ENCODE data around the gene PACSIN3.
"Not testable (repeated sequence)": the region's sequence is repeated elsewhere in the genome, so short reads cannot be mapped to it uniquely, and the experiment has no call there.

The PACSIN3 gene

DNA sequence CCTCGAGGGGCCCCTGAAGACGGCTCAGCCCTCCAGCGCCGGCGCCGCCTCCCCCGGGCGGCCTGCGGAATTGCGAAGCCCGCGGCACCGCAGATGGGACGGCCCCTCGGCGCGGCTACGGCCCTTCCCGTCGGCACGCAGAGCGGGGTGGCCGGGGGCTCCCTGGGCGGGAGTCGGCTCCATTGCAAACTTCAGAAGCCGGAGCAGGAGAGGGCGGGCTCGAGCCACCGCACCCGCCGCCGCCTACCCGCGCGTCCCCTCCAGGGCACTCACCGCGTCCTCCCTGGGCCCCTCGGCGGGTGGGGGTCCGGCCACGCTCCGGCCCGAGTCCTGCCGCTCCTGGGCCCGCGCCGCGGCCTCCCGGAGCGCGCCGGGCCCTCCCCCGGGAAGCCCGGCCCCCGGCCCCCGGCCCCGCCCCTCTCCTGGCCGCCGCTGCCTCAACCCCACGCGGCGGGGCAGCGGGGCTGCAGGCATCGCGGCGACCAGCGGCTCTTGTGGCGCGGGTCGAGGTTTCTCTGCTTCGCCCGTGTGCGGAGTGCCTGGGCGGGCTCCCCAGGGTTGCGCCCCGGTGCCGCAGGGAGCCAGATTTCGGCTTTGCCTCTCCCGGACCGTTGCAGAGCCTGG, at the start of gene PACSIN3:
PACSIN3 (minus strand) TSS at position 359 of the 624 bp plus-strand sequence. CDS start 3,707 bp downstream, outside the sequence.
- DNase-seq (ENCODE audit: low read depth in 2 of 3, low spot score in 1 of 3) = peak in 1 of 3 donors; percentile 42

DNA sequence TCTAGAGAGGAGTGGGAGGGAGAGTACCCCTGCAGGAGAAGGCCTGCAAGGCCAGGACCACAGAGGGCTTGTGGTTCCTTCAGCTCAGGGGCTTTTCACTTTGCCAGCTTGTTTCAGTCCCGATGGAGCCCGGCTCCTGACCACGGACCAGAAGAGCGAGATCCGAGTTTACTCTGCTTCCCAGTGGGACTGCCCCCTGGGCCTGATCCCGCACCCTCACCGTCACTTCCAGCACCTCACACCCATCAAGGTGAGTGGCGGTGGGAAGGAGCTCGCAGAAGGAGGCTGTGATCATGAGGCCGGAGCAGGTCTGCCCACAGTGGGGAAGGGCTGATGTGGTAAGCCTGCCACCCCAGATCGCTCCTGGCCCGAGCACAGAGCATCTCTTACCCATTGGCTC, 48.9 kb upstream of the PACSIN3 start:
- no peak for DNase-seq (ENCODE audit: low read depth in 2 of 3, low spot score in 1 of 3)

DNA sequence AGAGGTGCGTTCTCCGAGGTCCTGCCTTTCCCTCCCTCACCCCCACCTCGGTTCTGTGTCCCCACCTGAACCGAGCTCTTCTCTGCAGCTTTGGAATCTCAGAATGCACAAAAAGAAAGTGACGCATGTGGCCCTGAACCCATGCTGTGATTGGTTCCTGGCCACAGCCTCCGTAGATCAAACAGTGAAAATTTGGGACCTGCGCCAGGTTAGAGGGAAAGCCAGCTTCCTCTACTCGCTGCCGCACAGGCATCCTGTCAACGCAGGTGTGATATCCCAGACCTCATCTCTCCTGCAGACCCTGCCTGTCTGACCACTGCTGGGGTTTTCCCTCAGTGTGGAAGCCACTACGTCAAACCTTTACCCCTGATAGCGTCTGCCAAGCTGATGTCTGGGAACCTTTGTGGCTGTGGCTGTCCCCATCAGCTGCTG, 48.5 kb upstream of the PACSIN3 start:
- DNase-seq (ENCODE audit: low read depth in 2 of 3, low spot score in 1 of 3) = no peak

DNA sequence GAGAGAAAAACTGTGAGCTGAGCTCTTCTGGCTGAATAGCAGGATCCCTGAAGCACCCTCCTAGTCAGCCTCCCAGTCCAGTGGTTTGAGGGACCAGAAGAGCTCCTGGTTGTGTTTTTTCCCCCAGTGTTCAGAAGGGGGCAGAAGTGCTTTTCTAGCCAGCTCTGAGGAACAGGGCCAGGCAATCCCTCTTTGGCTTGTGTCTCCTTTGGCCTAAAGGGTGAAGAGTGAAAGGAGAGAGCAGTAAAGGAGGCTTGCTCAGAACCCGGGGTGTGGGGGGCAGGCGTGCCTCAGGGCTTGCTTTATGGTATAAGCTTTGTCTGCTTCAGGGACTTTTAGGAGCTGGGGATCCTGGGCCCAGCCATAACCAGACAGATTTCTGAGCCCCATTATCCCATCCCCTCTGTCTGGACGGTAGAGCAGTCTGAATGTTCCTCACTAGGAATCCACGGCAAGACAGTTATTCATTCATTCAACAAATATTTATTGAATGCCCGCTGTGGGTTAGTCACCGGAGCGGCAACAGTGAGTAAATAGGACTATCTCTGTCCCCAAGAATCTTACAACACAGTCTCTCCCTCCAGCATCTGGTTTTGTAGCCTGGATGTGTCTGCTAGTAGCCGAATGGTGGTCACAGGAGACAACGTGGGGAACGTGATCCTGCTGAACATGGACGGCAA, 47.9 kb upstream of the PACSIN3 start:
- DNase-seq (ENCODE audit: low read depth in 2 of 3, low spot score in 1 of 3) = no peak

DNA sequence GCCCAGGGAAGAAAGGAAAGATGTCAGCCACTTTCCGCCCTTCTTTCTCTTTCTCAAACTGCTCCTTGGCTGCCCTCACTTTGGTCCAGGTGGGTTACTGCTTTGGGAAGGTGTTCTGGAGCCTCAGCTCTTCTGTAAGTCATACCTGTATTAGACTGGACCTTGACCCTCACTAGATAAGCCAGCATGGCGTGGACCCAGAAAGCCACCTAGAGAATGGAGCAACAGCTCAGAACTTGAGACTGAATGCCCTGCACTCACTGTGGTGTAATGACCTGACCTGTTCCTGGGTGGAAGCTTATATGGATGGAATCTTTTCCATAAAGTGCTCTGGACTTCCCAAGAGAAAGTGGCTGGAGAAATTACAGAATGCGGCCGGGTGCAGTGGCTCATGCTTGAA, 46.8 kb upstream of the PACSIN3 start:
- DNase-seq (ENCODE audit: low read depth in 2 of 3, low spot score in 1 of 3) = no peak

DNA sequence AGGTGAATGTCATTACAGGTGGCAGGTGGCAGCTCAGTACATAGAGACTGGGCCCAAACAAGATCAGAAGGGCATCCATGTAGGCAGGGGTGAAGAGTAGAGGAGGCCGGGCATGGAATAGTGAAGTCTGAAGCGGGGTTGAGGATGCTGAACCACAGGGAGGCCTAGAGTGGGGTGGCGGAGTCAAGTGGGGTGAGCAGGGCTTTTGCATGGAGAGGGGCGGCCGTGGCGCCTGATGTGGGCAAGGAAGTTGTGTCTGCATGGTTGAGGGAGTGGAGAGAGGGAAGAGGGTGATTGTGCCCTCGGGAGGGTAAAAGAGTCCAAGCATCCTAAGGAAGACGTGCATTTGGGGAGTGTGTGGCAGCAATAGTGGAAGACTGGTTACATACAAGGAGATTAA, 42.9 kb upstream of the PACSIN3 start:
- no peak for DNase-seq (ENCODE audit: low read depth in 2 of 3, low spot score in 1 of 3)

DNA sequence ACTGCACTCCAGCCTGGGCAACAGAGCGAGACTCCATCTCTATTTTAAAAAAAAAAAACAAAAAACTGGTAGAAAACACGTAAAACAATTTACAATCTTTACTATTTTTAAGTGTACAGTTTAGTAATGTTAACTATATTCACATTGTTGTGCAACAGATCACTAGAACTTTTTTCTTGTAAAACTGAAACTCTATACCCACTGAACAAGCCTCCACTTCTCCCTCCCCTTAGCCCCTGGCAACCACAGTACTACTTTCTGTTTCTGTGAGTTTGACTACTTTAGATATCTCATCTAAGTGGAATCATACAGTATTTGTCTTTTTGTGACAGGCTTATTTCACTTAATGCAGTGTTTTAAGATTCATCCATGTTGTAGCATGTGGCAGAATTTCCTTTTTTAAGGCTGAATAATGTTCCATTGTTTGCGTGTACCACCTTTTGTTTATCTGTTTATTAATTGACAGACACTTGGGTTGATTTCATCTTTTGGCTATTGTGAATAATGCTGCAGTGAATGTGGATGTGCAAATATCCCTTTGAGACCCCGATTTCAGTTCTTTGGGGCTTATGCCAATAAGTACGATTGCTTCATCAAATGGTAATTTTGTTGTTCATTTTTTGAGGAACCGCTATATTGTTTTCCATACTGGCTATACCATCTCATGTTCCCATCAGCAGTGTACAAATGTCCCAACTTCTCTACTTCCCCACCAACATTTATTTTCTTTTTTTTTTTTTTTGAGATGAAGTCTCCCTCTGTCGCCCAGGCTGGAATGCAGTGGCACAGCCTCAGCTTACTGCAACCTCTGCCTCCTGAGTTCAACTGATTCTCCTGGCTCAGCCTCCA, 39.5 kb upstream of the PACSIN3 start:
- DNase-seq (ENCODE audit: low read depth in 2 of 3, low spot score in 1 of 3) = no peak

DNA sequence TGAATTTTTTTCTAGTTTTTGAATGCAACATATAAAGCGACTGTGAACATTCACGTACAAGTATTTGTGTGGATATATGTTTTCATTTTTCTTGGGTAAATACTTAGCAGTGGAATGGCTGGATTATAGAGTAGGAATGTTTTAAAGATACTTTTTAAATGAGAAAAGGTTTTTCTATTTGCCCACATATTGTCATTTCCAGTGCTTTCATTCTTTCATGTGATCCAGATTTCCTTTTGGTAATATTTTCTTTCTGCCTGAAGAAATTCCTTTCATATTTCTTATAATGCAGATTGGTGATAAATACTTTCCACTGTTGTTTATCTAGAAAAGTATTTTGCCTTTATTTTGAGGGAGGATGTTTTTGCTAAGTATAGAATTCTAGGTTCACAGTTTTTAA, 36.5 kb upstream of the PACSIN3 start:
- DNase-seq (ENCODE audit: low read depth in 2 of 3, low spot score in 1 of 3) = no peak

DNA sequence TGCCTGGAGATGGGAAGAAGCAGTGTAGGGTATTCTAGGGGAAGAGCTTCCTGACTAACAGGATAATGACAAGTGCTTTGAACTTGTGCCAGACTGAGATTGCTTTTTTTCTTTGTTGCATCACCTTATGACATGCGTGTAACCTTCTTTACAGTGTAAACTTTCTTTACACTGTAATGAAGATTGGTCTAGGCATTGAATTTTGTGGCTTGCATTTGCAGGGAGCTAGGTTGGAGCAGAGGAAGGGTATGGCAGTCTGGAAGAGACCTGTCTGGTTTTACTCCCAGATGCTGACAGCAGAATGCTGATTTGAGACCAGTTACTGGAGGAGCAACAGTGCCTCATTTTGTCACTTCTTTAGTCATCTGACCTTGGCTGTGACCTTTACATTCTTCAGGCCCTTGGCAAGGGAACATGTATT, 34.2 kb upstream of the PACSIN3 start:
- DNase-seq (ENCODE audit: low read depth in 2 of 3, low spot score in 1 of 3) = no peak

DNA sequence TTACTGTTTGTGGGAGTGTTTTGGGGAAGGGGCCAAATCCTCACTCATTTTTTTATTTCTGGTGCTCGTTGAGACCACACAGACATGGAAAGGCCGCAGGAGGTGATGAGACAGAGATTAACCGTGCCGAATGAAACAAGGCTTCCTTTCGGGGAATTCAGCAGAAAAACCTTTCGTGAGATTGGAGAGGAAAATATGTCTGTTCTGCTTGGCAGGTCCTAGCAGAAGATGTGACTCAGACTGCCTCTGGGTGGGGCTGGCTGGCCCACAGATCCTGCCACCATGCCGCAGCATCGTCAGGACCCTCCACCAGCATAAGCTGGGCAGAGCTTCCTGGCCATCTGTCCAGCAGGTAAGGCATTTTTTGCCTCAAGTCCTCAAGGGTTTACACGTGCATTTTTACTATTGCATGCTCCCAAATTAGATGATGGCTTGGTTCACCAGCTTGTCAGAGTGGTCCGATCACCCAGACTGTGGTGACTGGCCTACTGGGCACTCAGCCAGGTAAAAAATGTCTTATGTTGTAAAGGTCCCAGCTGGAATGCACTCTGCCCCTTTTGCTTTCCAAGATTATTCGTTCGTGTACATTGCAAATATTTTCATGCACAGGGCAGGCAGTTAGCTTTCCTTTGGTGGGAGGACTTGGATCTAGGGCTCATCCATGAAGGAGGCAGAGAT, 30.0 kb upstream of the PACSIN3 start:
- peak; percentile 54 to 65 (median 58) for DNase-seq (ENCODE audit: low read depth in 2 of 3, low spot score in 1 of 3)

DNA sequence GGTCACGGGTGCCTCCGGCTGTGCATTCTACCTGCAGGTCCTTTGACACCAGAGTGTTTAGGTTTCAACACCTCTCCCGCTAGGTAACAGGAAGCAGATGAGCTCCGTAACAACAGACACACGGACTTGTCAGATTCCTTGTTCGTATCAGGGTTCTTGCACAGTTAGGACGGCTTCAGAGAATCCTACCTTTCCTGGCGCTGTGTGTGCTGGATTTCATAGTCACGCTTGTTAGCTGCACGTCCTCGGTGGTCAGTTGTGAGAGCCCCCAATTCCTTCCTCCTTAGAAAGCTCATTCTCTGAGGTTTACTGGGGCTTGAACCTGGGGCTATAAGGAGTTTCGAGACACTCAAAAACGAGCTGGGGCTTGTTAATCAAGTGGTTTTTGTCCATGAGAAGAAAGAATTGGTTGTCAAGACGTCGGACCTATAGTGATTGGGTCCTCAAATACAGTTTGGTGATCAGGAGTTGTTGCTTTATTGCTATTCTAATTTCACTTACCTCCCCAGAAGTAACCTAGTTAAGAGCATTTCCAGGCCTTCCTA, 29.2 kb upstream of the PACSIN3 start:
- DNase-seq (ENCODE audit: low read depth in 2 of 3, low spot score in 1 of 3) = no peak

DNA sequence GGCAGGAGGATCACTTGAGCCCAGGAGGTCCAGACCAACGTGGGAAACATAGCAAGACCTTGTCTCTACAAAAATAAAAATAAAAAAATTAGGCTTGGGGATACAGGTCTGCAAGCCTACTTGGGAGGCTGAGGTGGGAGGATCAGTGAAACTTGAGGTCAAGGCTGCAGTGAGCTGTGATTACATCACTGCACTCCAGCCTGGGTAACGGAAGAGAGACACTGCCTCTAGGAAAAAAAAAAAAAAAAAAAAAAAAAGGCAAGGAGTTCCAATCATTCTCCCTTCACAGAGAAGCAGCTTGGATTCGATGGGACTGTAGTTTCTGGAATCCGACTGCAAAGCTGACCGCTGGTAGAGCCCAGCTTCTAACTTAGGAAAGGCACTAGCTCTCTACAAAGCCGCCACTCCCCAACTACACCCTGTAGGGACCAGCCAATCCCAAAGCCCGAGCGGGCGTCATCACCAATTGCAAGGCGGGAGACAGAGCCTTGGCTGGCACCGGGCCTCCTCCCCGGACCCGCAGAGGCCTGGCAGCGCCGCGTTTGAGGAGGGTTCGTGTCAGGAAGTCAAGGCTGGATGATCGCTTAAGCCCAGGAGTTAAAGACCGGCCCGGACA, 27.8 kb upstream of the PACSIN3 start:
- DNase-seq (ENCODE audit: low read depth in 2 of 3, low spot score in 1 of 3) = peak; percentile 74 to 85 (median 81)

DNA sequence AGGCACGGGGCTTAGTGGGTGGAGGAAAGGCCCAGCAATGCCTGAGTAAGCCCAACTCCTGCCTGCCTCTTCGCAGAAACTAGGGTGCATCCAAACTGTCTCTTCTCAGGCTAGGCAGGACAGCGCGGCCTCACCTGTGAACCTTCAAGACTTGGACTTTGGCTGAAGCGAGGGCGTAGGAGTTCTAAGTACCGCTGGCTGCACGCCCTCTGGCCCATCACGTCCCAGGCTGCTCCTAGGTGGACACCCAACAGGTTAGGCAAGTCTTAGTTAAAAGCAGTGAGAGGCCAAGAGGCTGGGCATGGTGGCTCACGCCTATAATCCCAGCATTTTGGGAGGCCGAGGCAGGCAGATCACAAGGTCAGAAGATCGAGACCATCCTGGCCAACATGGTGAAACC, 26.7 kb upstream of the PACSIN3 start:
- DNase-seq (ENCODE audit: low read depth in 2 of 3, low spot score in 1 of 3) = no peak

DNA sequence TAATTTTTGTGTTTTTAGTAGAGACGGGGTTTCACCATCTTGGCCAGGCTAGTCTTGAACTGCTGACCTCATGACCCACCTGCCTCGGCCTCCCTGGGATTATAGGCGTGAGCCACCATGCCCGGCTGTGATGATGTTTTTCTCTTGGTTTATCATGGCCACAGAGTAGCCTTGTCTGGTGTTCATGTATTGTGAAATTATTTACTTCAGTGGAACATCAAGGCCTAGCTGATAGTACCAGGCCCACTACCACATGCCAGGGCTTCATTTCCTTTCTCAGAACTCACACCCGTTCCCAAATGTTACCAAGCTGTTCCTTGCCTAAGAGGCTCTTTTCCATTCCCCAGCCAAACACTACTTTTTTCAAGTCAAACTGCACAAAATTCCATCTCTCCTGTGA, 22.4 kb upstream of the PACSIN3 start:
- no peak for DNase-seq (ENCODE audit: low read depth in 2 of 3, low spot score in 1 of 3)

DNA sequence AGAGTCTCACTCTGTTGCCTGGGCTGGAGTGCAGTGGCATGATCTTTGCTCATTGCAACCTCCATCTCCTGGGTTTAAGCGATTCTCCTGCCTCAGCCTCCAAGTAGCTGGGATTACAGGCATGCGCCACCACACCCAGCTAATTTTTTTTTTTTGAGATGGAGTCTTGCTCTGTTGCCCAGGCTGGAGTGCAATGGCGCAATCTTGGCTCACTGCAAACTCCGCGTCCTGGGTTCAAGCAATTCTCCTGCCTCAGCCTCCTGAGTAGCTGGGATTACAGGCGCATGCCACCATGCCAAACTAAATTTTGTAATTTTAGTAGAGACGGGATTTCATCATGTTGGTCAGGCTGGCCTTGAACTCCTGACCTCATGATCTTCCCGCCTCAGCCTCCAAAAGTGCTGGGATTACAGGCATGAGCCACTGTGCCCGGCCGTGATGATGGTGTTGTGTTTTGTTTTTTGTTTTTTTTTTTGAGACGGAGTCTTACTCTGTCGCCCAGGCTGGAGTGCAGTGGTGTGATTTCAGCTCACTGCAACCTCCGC, 21.8 kb upstream of the PACSIN3 start:
- DNase-seq (ENCODE audit: low read depth in 2 of 3, low spot score in 1 of 3) = not testable (repeated sequence)

DNA sequence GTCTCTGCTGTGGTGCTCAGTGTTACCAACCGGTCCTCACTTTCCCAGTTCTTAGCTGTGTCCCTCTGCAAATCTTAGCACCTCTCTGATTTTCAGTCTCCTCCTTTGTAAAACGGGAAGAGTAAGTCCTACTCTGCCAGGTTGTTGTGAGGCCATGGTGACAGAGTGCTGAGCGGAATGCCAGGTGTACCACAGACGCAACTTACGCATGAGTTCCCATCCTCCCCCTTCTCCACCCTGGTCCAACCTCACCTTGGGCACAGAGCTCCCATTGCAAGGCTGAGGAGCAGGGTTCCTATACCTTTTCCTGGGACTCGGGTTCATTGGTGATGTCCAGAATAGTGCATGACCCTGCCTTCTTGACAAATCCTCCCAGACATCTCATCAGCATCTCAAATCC, 21.2 kb upstream of the PACSIN3 start:
- no peak for DNase-seq (ENCODE audit: low read depth in 2 of 3, low spot score in 1 of 3)

DNA sequence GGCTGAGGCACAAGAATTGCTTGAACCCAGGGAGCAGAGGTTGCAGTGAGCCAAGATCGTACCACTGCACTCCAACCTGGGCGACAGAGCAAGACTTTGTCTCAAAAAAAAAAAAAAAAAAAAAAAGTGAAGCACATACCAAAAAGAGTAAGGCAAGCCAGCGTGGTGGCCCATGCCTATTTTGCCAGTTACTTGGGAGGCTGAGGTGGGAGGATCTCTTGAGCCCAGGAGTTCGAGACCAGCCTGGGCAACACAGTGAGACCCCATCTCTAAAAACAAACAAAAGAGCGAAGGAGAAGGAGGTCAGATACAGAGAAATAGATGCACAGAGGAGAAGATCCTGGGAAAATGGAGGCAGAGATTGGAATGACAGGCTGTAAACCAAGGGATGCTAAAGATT, 20.3 kb upstream of the PACSIN3 start:
- not testable (repeated sequence) for DNase-seq (ENCODE audit: low read depth in 2 of 3, low spot score in 1 of 3)

DNA sequence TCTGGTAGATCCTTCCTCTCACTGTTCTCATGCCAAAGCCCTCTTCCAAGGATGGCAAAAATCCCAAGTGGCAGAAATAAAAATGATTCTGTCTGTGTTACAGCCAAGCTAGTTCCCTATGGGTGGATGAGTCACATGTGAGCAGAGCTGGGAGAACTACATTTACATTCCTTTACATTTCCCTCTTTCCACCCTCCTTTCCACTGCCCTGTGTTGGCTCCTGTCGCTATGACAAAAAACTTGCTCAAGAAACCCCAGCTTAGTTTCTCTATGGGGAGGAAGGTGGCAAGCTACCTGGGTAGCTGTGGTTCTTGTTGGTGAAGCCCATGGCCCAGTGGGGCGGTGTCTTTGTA, 18.4 kb upstream of the PACSIN3 start:
- DNase-seq (ENCODE audit: low read depth in 2 of 3, low spot score in 1 of 3) = no peak

DNA sequence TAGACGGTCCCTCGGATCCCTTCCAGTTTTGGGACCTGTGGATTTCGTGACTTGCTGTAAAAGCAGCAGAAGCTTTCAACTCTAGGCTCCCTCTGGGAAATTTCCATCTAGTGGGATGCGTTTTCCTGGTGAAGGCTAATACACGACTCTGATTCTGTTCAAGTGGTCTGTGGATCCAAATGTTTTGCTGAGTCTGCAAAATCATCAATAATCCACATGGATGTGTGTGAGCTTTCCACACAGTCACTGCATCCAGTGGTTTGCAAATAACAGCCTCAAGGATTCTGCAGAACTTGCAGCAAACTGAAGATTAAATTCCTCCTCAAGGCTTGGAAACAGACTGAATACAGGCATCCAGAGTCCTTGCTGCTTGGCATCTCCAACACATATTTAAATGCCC, 16.3 kb upstream of the PACSIN3 start:
- DNase-seq (ENCODE audit: low read depth in 2 of 3, low spot score in 1 of 3) = no peak

DNA sequence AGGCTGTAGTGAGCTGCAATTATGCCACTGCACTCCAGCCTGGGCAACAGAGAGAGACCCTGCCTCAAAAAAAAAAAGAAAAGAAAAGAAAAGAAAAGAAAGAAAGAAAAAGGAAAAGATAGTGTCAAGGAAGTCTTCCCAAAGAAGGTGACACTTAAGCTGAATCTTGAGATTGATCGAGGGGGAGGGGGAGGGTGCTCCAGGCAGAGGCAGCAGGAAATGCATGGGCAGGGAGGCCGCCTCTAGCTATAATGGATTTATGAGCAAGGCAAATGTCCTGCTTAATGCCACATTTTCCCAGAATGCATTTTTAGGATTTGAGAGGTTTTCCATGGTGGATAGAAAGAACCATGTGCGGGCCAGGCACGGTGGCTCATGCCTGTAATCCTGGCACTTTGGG, 14.8 kb upstream of the PACSIN3 start:
- no peak for DNase-seq (ENCODE audit: low read depth in 2 of 3, low spot score in 1 of 3)

DNA sequence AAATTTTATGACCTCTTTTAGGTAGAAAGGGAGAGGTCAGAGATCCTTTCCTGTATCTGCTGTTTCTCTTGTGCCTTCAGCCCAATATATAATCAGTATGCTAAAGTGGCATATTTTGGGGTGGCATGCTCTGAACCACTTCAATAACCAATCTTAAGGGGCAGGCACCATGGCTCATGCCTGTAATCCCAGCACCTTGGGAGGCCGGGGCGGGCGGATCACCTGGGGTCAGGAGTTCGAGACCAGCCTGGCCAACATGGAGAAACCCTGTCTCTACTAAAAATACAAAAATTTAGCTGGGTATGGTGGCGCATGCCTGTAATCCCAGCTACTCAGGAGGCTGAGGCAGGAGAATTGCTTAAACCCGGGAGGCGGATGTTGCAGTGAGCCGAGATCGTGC, 11.9 kb upstream of the PACSIN3 start:
- DNase-seq (ENCODE audit: low read depth in 2 of 3, low spot score in 1 of 3) = not testable (repeated sequence)
